Endodermal cell (in vitro differentiated cells): Measurements from ENCODE around the gene FAAP20. TPM values are rescaled to one million over a fixed set of nuclear protein-coding genes. Genes with fewer than 3 reads are reported as not detected.

ENCODE experiments used
- DNase-seq: peaks from one replicate; pipeline ENCODE4 v3.0.0-alpha.2; 2017
- H3K27ac ChIP-seq: 2 replicates; pipeline ENCODE4 v1.5.1; 2013; ENCODE audit warnings: mild to moderate bottlenecking, low read depth, low read length, moderate library complexity
- H3K27me3 ChIP-seq: 2 replicates; pipeline ENCODE4 v1.6.1; 2013; ENCODE audit warnings: mild to moderate bottlenecking, low read length, moderate library complexity; ENCODE audit not compliant: insufficient read depth, control insufficient read depth, poor library complexity, severe bottlenecking
- H3K36me3 ChIP-seq: 2 replicates; pipeline ENCODE4 v1.7.0; 2013; ENCODE audit warnings: mild to moderate bottlenecking, low read length, moderate library complexity; ENCODE audit not compliant: control insufficient read depth, insufficient read depth
- H3K4me1 ChIP-seq: one replicate; pipeline ENCODE4 v1.7.0; 2013; ENCODE audit warnings: low read length; ENCODE audit not compliant: control insufficient read depth, insufficient read depth
- H3K4me3 ChIP-seq: 2 replicates; pipeline ENCODE4 v1.5.1; 2013; ENCODE audit warnings: mild to moderate bottlenecking, low read length, moderate library complexity
- H3K9ac ChIP-seq: 2 replicates; pipeline ENCODE4 v1.6.1; 2013; ENCODE audit warnings: mild to moderate bottlenecking, low read length, moderate library complexity; ENCODE audit not compliant: poor library complexity, severe bottlenecking; ENCODE audit errors: extremely low read depth
- H3K9me3 ChIP-seq: 2 replicates; pipeline ENCODE4 v1.6.1; 2013; ENCODE audit warnings: mild to moderate bottlenecking, low read length, moderate library complexity; ENCODE audit not compliant: control insufficient read depth
- H3K27ac Mint-ChIP-seq: 2 replicates; pipeline ENCODE4 v1.8.0; 2020; ENCODE audit warnings: mixed read lengths
- H3K27me3 Mint-ChIP-seq: 2 replicates; pipeline ENCODE4 v1.8.0; 2021; ENCODE audit warnings: mild to moderate bottlenecking, mixed read lengths; ENCODE audit not compliant: insufficient read depth
- H3K36me3 Mint-ChIP-seq: 2 replicates; pipeline ENCODE4 v1.8.0; 2020; ENCODE audit warnings: low read depth, mixed read lengths
- H3K4me1 Mint-ChIP-seq: 2 replicates; pipeline ENCODE4 v1.8.0; 2020; ENCODE audit warnings: mixed read lengths
- H3K4me3 Mint-ChIP-seq: 2 replicates; pipeline ENCODE4 v1.8.0; 2020; ENCODE audit warnings: mild to moderate bottlenecking, moderate library complexity, mixed read lengths
- H3K9me3 Mint-ChIP-seq: 2 replicates; pipeline ENCODE4 v1.8.0; 2020; ENCODE audit warnings: mild to moderate bottlenecking, mixed read lengths
- CTCF ChIP-seq: fragments of 200-600 bp; sonication (generic); conservative IDR thresholded peaks from 2 replicates; pipeline ENCODE4 v1.5.0; 2021; ENCODE audit warnings: antibody characterized with exemption, mild to moderate bottlenecking
- WGBS, 2 experiments: methylation state at CpG; one replicate each; pipeline versions ENCODE4 v1.1.5 to v1.1.7; 2013; ENCODE audit warnings: missing lambda C conversion rate in 2 of 2, mixed read lengths in 1 of 2; ENCODE audit not compliant: insufficient coverage in 1 of 2, insufficient read length in 1 of 2; 5-methylcytosine and 5-hydroxymethylcytosine counted together
- total RNA-seq, 2 donors: library from RNA; stranded (reverse); fragmentation: NEBNext Ultra II Directional in 1 of 2; extraction: Animal tissue kit (Norgen Biotek cat#: 25700) in 1 of 2; gene quantifications; 2 replicates in 1 of 2; 3 replicates in 1 of 2; pipeline ENCODE4 v1.2.1, GENCODE V29; 2021

Gene FAAP20
- total RNA-seq, 2 donors from 2014 or later: 126 to 154 TPM

DNA sequence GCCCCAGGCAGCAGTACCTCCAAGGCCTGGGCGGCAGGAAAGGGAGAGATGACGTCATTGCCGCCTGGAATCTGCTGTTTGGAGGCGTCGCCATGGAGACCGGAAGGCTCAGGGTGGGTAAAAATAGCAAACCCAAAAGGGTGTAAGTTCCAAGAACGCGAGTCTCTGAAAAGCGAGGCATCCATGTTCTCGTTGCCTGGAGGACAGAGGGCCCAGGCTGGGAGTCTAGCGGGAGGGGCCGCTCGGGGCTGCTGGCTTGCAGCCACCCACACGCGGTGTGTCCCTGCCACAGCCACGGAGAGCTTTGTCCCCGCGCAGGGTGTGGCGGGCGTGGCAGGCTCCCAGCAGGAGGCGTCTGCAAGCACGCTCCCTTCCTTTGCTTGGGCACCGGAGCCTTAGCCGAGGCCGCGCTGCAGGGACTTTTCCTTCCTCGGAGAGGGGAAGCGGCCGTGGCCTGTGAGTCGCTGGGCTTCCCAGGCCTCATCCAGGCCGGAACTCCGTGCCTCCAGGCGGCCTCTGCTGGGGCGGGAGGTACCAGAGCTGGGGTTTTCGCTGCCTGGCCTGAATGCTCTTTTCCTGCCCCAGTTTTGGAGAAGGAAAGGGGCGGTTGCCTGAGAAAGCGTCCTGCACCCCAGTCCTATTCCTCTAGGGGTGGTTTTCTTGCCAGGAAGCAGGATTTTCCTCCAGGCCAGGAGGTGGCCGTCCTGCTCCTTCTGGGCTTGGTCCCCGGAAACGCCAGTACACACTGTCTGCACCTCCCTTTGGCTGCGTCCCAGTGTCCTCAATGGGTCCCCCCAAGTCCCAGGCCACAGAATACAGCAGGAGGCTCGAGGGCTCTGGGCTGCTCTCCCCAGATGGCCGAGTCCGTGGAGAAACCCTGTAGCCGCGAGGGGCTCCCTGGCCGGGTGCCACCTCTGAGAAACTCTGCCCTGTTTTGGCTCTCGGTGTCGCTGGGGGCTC, 18.2 kb upstream of the FAAP20 start:
- Histone ChIP-seq H3K27ac (peak overlapping the region; percentile 96), H3K9ac (peak overlapping the region; percentile 63), H3K4me3 (no peak overlapping the region), H3K27me3 (no peaks in the 10 kb centered on the region), H3K9me3 (no peaks in the 10 kb centered on the region), H3K36me3 (no peaks in the 10 kb centered on the region), H3K4me1 (peaks cover 10% of the 10 kb centered on the region)
- Mint-ChIP-seq H3K27ac (peak overlapping the region; percentile 84), H3K4me3 (peak overlapping the region; percentile 29), H3K4me1 (peaks cover 14% of the 10 kb centered on the region), H3K9me3 (no peaks in the 10 kb centered on the region), H3K27me3 (no peaks in the 10 kb centered on the region), H3K36me3 (no peaks in the 10 kb centered on the region)
- DNase-seq: peak; percentile 97
- 21 to 39% methylated on average over 30 to 49 of the region's 49 CpGs for WGBS, 2 experiments
- peak; percentile 28 for TF ChIP-seq CTCF

- Mint-ChIP-seq H3K36me3 (no peaks in the 10 kb centered on the region), H3K9me3 (no peaks in the 10 kb centered on the region), H3K27me3 (no peaks in the 10 kb centered on the region), H3K4me1 (peaks cover 17% of the 10 kb centered on the region), H3K4me3 (peak overlapping the region; percentile 29), H3K27ac (peak overlapping the region; percentile 89)
- peaks cover 10% of the 10 kb centered on the region for H3K4me1 ChIP-seq
- no peaks in the 10 kb centered on the region for H3K9me3 ChIP-seq
- peak overlapping the region; percentile 96 for H3K27ac ChIP-seq
- no peak for TF ChIP-seq CTCF
- H3K36me3 ChIP-seq: no peaks in the 10 kb centered on the region
- WGBS, 2 experiments: 61% methylated on average over 5 to 10 of the region's 10 CpGs
- H3K27me3 ChIP-seq: no peaks in the 10 kb centered on the region
- no peak for DNase-seq
- peak overlapping the region; percentile 63 for H3K9ac ChIP-seq
- H3K4me3 ChIP-seq: no peak overlapping the region
Measured at GRCh38 chr1:2212274-2212531, 17.6 kb upstream of the FAAP20 start.

GRCh38 chr1:2210786-2211185, 16.2 kb upstream of the FAAP20 start:
- 95 to 97% methylated on average over 5 to 13 of the region's 13 CpGs for WGBS, 2 experiments
- no peak overlapping the region for H3K27ac Mint-ChIP-seq
- Histone ChIP-seq H3K9me3 (no peaks in the 10 kb centered on the region), H3K27ac (no peak overlapping the region), H3K27me3 (peaks cover 6% of the 10 kb centered on the region), H3K9ac (no peak overlapping the region), H3K4me1 (peaks cover 10% of the 10 kb centered on the region), H3K36me3 (no peaks in the 10 kb centered on the region), H3K4me3 (no peak overlapping the region)
- TF ChIP-seq CTCF: no peak
- peaks cover 12% of the 10 kb centered on the region for H3K27me3 Mint-ChIP-seq
- H3K4me1 Mint-ChIP-seq: peaks cover 22% of the 10 kb centered on the region
- DNase-seq: peak; percentile 66
- no peak overlapping the region for H3K4me3 Mint-ChIP-seq
- H3K9me3 Mint-ChIP-seq: no peaks in the 10 kb centered on the region
- no peaks in the 10 kb centered on the region for H3K36me3 Mint-ChIP-seq
